HEK293 (cell line): ENCODE measurements around the gene ZNF32.

ENCODE experiments used
- KLF16 ChIP-seq: fragments of 450-650 bp; formaldehyde crosslinking; IDR thresholded peaks from 2 replicates; pipeline ENCODE4 v1.5.1; 2017; ENCODE audit warnings: missing biosample characterization, missing genetic modification characterization
- KLF9 ChIP-seq: fragments of 450-650 bp; formaldehyde crosslinking; IDR thresholded peaks from 2 replicates; pipeline ENCODE4 v1.5.1; 2016; ENCODE audit warnings: missing biosample characterization, missing genetic modification characterization, low read depth
- OSR2 ChIP-seq: fragments of 450-650 bp; formaldehyde crosslinking; IDR thresholded peaks from 2 replicates; pipeline ENCODE4 v1.5.1; 2016; ENCODE audit warnings: missing biosample characterization, missing genetic modification characterization
- YY1 ChIP-seq: fragments of 450-650 bp; formaldehyde crosslinking; IDR thresholded peaks from 2 replicates; pipeline ENCODE4 v1.5.1; 2018; ENCODE audit warnings: missing biosample characterization, missing genetic modification characterization
- ZFP41 ChIP-seq: fragments of 450-650 bp; formaldehyde crosslinking; IDR thresholded peaks from 2 replicates; pipeline ENCODE4 v1.5.1; 2016; ENCODE audit warnings: missing biosample characterization, missing genetic modification characterization, borderline replicate concordance
- ZNF248 ChIP-seq: fragments of 450-650 bp; formaldehyde crosslinking; IDR thresholded peaks from 2 replicates; pipeline ENCODE4 v1.5.1; 2017; ENCODE audit warnings: missing biosample characterization, missing genetic modification characterization
- ZNF768 ChIP-seq: fragments of 450-650 bp; formaldehyde crosslinking; IDR thresholded peaks from 2 replicates; pipeline ENCODE4 v1.5.1; 2018; ENCODE audit warnings: missing biosample characterization, mild to moderate bottlenecking, missing genetic modification characterization
- TF ChIP-seq, protein P1 (sequence below): fragments of 450-650 bp; formaldehyde crosslinking; IDR thresholded peaks from 2 replicates; pipeline ENCODE4 v1.5.1; 2016; ENCODE audit warnings: missing biosample characterization, missing genetic modification characterization
- TF ChIP-seq, protein P2 (sequence below): fragments of 450-650 bp; IDR thresholded peaks from 2 replicates; pipeline ENCODE4 v1.5.1; 2018; ENCODE audit warnings: missing biosample characterization, missing genetic modification characterization
- TF ChIP-seq, protein P3 (sequence below): fragments of 450-650 bp; formaldehyde crosslinking; IDR thresholded peaks from 2 replicates; pipeline ENCODE4 v1.5.1; 2016; ENCODE audit warnings: missing biosample characterization, missing genetic modification characterization

DNA sequence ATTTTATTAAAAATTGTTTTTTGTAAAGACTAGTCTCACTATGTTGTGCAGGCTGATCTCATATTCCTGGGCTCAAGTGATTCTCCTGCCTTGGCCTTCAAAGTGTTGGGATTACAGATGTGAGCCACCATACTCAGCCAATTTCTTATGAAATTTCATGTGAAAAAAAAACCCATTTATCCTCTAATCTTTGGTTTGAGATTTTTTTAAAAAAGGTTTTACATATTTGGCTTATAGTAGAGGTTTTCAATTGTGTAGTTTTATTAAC is 35.5 kb upstream of the ZNF32 start:
- TF ChIP-seq, protein P1, sequence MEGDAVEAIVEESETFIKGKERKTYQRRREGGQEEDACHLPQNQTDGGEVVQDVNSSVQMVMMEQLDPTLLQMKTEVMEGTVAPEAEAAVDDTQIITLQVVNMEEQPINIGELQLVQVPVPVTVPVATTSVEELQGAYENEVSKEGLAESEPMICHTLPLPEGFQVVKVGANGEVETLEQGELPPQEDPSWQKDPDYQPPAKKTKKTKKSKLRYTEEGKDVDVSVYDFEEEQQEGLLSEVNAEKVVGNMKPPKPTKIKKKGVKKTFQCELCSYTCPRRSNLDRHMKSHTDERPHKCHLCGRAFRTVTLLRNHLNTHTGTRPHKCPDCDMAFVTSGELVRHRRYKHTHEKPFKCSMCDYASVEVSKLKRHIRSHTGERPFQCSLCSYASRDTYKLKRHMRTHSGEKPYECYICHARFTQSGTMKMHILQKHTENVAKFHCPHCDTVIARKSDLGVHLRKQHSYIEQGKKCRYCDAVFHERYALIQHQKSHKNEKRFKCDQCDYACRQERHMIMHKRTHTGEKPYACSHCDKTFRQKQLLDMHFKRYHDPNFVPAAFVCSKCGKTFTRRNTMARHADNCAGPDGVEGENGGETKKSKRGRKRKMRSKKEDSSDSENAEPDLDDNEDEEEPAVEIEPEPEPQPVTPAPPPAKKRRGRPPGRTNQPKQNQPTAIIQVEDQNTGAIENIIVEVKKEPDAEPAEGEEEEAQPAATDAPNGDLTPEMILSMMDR (tag by site-specific recombination) = no peak
- TF ChIP-seq ZNF248 (no peak), YY1 (tag by site-specific recombination) (no peak), KLF9 (no peak), ZNF768 (tag by site-specific recombination) (no peak), OSR2 (no peak), ZFP41 (tag by site-specific recombination) (no peak), KLF16 (tag by site-specific recombination) (no peak)
- TF ChIP-seq, protein P2, sequence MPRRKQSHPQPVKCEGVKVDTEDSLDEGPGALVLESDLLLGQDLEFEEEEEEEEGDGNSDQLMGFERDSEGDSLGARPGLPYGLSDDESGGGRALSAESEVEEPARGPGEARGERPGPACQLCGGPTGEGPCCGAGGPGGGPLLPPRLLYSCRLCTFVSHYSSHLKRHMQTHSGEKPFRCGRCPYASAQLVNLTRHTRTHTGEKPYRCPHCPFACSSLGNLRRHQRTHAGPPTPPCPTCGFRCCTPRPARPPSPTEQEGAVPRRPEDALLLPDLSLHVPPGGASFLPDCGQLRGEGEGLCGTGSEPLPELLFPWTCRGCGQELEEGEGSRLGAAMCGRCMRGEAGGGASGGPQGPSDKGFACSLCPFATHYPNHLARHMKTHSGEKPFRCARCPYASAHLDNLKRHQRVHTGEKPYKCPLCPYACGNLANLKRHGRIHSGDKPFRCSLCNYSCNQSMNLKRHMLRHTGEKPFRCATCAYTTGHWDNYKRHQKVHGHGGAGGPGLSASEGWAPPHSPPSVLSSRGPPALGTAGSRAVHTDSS (tag by site-specific recombination) = no peak
- TF ChIP-seq, protein P3, sequence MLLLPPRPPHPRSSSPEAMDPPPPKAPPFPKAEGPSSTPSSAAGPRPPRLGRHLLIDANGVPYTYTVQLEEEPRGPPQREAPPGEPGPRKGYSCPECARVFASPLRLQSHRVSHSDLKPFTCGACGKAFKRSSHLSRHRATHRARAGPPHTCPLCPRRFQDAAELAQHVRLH (tag by site-specific recombination) = no peak
